ENCODE measurements around the gene ZNF446.
A peak's percentile ranks its signal among the peaks of the same experiment; 100 is the strongest.

Gene ZNF446

DNA sequence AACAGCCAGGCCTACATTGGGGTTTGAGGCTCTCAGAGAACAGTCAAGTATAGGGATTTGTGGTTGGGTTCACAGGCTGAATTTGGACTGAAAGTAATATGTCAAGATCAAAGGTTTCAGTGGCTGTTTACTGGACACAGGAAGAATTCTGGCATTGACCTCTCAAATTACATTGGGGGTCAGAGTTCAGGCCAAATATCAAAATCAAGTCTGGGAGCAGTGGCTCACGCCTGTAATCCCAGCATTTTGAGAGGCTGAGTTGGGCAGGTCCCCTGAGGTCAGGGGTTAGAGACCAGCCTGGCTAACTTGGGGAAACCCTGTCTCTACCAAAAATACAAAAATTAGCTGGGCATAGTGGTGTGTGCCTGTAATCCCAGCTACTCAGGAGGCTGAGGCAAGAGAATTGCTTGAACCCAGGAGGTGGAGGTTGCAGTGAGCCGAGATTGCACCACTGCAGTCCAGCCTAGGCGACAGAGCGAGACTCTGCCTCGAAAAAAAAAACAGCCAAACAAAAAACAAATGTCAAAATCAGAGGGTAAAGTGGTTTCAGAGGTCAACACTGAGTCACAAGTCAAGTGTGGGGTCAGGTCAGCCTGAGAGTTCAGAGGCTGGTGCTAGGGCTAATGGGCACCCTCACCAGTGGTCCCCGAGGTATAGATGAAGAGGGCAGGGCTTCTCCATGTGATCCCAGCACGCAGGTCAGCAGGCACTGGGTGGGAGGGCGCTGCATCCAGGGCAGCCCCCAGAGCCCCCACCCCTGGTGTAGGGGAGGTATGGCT, 34.1 kb downstream of the ZNF446 start:
- Histone ChIP-seq H3K9ac (ENCODE audit: low read depth, low read length) (no peak overlapping the region), H3K9me3 (replicated peaks; ENCODE audit: low read length) (no peaks in the 10 kb centered on the region), H3K36me3 (ENCODE audit: insufficient read depth, low read length) (peaks cover 7% of the 10 kb centered on the region), H3K27me3 (ENCODE audit: control insufficient read depth, insufficient read depth, low read length) (no peaks in the 10 kb centered on the region), H3K4me1 (ENCODE audit: control insufficient read depth, insufficient read depth, low read length) (no peaks in the 10 kb centered on the region), H3K4me3 (ENCODE audit: low read length) (no peak overlapping the region), H3K4me2 (ENCODE audit: low read length) (no peak overlapping the region)

DNA sequence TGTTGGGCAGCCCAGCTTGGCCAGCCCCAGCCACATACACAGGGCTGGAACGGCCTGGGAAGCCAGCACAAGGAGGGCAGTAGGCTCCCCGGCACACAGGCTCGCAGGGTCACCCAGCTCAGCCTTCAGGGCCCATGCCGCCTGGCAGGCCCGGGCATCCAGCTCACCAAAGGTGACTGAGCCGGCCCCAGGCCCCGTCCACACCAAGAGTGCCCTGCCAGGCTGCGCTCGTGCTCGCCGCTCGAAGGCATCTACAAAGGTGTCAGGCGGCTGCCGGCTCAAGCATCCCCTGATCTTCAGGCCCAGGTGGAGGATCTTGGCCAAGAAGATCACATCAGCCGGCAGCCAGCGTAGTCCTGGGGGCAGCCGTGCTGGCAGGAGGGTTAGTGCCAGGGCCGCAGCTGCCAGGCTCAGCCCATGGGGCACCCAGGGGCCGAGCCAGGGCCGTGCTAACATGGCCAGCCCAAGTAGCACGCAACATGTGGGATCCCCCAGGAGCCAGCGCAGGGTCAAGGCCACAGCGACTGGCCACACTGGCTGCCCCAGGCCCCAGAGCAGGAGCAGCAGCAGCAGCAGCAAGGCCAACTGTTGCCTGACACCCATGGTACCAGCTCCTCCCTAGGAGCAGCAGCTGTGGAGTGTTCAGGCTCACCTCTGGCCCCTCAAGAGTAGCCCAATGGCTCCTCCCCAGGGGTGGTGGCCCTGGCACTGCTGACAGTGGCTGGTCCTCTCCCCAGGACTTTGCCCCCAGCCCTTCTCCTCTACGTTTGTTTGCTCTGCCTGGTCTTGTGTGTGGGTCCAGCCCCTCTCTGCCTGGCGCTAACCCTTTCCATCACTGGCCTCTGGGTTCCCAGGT, 35.4 kb downstream of the ZNF446 start, which contains the start of gene SLC27A5:
Gene SLC27A5, minus strand, starts transcription at position 640 of the 856 bp plus-strand sequence. Its CDS starts 37 bp downstream, at position 603.
- peaks cover 18% of the 10 kb centered on the region for H3K36me3 ChIP-seq (ENCODE audit: insufficient read depth, low read length)
- H3K4me1 ChIP-seq (ENCODE audit: control insufficient read depth, insufficient read depth, low read length) = no peaks in the 10 kb centered on the region
- no peak within 1 kb of the TSS for H3K9ac ChIP-seq (ENCODE audit: low read depth, low read length)
- H3K9me3 ChIP-seq (replicated peaks; ENCODE audit: low read length) = no peaks in the 10 kb centered on the region
- H3K4me2 ChIP-seq (ENCODE audit: low read length) = no peak within 1 kb of the TSS
- H3K4me3 ChIP-seq (ENCODE audit: low read length) = no peak within 1 kb of the TSS
- H3K27me3 ChIP-seq (ENCODE audit: control insufficient read depth, insufficient read depth, low read length) = no peaks in the 10 kb centered on the region

DNA sequence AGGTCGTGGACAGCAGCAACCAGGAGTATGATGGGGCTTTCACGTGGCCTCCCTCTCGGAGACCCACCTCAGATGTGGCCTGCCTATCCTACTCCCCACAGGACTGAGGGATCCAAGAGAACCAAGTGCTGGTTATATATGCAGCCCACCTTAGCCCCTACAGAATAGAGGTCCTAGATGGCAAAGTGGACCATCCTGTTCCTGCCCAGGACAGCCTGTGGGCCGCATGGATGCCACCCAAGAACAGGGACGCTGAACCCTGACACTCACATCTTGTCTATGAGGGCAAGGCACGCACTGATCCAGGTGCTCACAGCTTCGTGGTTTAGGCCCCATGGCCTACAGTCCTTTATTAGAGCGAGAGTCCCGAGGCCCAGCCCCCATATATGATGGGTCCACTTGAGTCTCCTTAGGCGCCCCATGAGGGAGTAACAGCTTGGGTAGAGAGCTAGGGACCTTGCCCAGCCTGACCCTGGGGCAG, 37.1 kb downstream of the ZNF446 start:
- peaks cover 10% of the 10 kb centered on the region for H3K4me1 ChIP-seq (ENCODE audit: control insufficient read depth, insufficient read depth, low read length)
- H3K27me3 ChIP-seq (ENCODE audit: control insufficient read depth, insufficient read depth, low read length) = no peaks in the 10 kb centered on the region
- peaks cover 26% of the 10 kb centered on the region for H3K36me3 ChIP-seq (ENCODE audit: insufficient read depth, low read length)
- no peak overlapping the region for H3K9ac ChIP-seq (ENCODE audit: low read depth, low read length)
- no peaks in the 10 kb centered on the region for H3K9me3 ChIP-seq (replicated peaks; ENCODE audit: low read length)
- H3K4me2 ChIP-seq (ENCODE audit: low read length) = no peak overlapping the region
- no peak overlapping the region for H3K4me3 ChIP-seq (ENCODE audit: low read length)

DNA sequence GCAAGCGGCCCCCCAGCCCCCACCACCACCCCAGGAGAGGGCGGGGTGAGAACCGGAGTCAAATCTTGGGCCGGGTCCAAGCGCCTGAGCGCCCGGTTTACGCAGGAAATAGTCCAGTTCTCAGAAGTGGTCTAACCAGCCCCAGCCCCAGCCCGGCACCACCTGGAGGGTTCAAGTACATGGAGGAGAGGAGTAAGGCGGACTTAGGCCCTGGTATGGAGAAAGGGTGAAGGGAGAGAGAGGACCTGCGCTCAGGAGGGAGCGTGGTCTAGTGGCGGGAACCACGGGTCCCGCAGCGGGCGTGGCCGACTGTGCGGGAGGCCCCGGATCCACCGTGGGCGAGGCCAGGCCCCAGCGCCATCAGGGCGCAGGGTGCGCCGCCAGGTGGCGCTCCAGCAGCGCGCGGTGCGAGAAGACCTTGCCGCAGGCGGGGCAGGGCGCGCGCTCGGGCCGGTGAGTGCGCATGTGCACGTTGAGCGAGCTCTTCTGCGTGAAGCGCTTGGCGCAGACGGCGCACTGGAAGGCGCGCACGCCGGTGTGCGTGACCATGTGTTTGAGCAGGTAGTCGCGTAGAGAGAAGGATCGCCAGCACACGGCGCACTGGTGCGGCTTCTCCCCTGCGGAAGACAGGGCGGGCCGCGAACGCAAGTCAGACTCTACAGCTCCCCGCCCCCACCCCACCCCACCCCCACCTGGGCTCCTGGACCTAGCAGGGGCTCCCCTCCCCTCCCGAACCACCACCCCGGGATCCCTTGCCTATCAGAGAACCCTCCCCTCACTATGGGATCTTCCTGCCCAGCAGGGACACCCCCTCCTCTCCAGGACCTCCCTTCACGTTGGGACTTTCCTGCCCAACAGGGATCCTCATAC, 37.8 kb downstream of the ZNF446 start:
- H3K9me3 ChIP-seq (replicated peaks; ENCODE audit: low read length) = no peaks in the 10 kb centered on the region
- H3K4me1 ChIP-seq (ENCODE audit: control insufficient read depth, insufficient read depth, low read length) = peaks cover 12% of the 10 kb centered on the region
- H3K36me3 ChIP-seq (ENCODE audit: insufficient read depth, low read length) = peaks cover 26% of the 10 kb centered on the region
- H3K4me3 ChIP-seq (ENCODE audit: low read length) = no peak overlapping the region
- no peak overlapping the region for H3K9ac ChIP-seq (ENCODE audit: low read depth, low read length)
- H3K27me3 ChIP-seq (ENCODE audit: control insufficient read depth, insufficient read depth, low read length) = no peaks in the 10 kb centered on the region
- H3K4me2 ChIP-seq (ENCODE audit: low read length) = peak overlapping the region; percentile 28

DNA sequence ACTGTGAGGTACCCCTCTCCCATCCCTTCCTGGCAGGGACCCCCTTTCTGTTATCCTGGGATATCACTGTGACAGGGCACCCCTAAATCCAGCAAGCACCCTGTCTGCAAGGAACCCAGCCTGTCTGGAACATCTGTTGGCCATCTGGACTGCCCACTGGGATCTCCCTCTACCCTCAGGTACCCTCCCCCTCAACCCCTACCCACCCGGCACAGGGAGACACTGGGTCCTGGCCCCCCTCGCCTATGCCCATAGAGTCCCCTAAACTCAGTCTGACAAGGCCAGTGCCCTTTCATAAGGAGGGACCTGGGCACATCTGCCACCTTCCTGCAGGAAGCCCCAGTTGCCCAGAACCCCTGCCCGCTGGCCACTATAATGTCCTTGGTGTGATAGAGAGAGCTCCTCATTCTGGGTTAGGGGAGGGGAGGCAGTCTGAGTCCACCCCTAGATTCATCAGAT, 38.4 kb downstream of the ZNF446 start:
- Histone ChIP-seq H3K4me3 (ENCODE audit: low read length) (no peak overlapping the region), H3K4me1 (ENCODE audit: control insufficient read depth, insufficient read depth, low read length) (peaks cover 12% of the 10 kb centered on the region), H3K4me2 (ENCODE audit: low read length) (peak overlapping the region; percentile 28), H3K36me3 (ENCODE audit: insufficient read depth, low read length) (peaks cover 26% of the 10 kb centered on the region), H3K27me3 (ENCODE audit: control insufficient read depth, insufficient read depth, low read length) (no peaks in the 10 kb centered on the region), H3K9ac (ENCODE audit: low read depth, low read length) (no peak overlapping the region), H3K9me3 (replicated peaks; ENCODE audit: low read length) (no peaks in the 10 kb centered on the region)

DNA sequence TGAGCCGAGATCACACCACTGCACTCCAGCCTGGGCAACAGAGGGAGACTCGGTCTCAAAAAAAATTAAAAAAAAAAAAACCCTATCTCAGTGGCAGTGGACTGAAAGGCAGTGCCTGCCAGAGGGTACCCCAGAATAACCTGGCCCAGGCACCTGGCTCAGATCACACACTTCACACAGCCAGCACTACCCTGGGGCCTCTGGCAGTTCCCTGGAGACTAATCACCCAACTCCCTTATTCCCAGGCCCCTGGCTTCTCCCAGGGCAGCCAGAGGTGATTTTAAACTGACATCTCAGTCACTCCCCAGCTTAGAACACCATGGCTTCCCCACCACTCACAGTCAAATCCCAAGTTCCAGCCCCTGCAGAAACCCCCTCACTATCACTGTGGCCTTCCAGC, 39.1 kb downstream of the ZNF446 start:
- H3K9ac ChIP-seq (ENCODE audit: low read depth, low read length) = no peak overlapping the region
- peaks cover 12% of the 10 kb centered on the region for H3K4me1 ChIP-seq (ENCODE audit: control insufficient read depth, insufficient read depth, low read length)
- H3K36me3 ChIP-seq (ENCODE audit: insufficient read depth, low read length) = peaks cover 26% of the 10 kb centered on the region
- H3K27me3 ChIP-seq (ENCODE audit: control insufficient read depth, insufficient read depth, low read length) = no peaks in the 10 kb centered on the region
- no peaks in the 10 kb centered on the region for H3K9me3 ChIP-seq (replicated peaks; ENCODE audit: low read length)
- no peak overlapping the region for H3K4me3 ChIP-seq (ENCODE audit: low read length)
- H3K4me2 ChIP-seq (ENCODE audit: low read length) = no peak overlapping the region

DNA sequence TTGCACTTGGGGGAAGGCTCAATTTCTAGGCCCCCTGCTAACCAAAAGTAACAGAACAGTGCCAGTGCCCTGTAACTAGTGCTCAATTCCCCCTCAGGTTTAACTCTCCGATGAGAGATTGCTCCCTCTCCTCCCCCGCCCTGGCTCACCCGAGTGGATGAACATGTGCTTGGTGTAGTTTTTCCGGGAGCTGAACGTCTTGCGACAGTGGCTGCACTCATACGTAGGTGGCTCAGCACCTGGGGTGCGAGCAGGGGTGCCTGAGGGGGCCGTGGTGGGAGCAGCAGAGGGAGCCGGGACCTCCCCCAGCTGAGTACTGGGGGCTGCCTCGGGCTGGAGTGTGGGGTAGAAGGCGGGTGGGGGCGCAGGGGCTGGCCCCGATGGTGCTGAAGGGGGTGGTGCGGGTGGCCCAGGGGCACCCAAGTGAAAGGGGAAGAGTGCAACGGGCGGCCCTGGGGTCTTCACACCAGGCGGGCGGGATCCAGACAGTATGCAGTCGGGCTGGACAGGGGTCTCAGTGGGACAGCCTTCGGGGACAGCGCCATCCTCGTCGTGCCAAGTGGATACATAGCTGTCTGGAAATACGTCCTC, 40.2 kb downstream of the ZNF446 start:
- H3K4me2 ChIP-seq (ENCODE audit: low read length) = no peak overlapping the region
- H3K27me3 ChIP-seq (ENCODE audit: control insufficient read depth, insufficient read depth, low read length) = no peaks in the 10 kb centered on the region
- H3K9me3 ChIP-seq (replicated peaks; ENCODE audit: low read length) = no peaks in the 10 kb centered on the region
- no peak overlapping the region for H3K4me3 ChIP-seq (ENCODE audit: low read length)
- H3K4me1 ChIP-seq (ENCODE audit: control insufficient read depth, insufficient read depth, low read length) = peaks cover 12% of the 10 kb centered on the region
- H3K36me3 ChIP-seq (ENCODE audit: insufficient read depth, low read length) = peaks cover 26% of the 10 kb centered on the region
- H3K9ac ChIP-seq (ENCODE audit: low read depth, low read length) = no peak overlapping the region

DNA sequence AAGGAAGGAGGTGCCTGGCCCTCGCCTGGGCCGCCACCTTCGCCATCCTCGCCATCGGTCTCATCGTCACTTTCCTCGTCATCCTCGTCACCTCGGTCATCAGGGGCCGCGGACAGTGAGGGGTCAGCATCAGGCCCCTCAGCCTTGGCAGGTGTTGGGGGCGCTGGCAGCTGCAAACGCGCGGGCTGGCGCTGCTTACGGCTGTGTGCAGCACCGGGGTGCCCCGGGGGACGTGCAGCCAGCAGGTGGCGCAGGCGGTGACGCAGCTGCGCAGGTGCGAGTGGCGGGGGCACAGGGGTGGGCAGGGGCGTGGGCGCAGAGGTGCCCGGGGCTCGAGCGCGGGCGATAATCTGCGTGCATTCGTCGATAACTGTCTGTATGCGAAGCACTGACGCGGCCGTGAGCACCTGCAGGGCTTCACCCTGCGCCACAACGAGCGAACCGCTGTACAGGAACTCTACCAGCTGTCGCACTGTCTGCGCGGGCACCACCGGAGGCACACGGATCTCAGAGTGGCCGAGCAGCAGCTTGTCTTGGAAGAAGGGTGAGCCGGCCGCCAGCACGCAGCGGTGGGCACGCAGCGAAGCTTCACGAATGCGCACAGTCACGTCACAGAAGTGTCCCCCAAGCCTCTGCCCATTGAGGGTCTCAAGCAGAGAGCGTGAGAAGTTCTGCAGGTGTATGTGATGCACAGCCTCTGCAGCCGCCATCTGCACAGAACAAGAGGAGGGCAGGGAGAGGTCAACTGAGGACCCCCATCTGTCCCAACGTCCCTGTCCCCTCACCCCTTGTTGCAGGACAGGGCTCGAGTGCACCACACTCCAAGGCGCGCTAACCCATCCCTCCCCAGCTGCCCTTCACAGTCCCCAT, 41.0 kb downstream of the ZNF446 start:
- no peak overlapping the region for H3K9ac ChIP-seq (ENCODE audit: low read depth, low read length)
- no peak overlapping the region for H3K4me3 ChIP-seq (ENCODE audit: low read length)
- peaks cover 26% of the 10 kb centered on the region for H3K36me3 ChIP-seq (ENCODE audit: insufficient read depth, low read length)
- H3K27me3 ChIP-seq (ENCODE audit: control insufficient read depth, insufficient read depth, low read length) = no peaks in the 10 kb centered on the region
- H3K4me2 ChIP-seq (ENCODE audit: low read length) = peak overlapping the region; percentile 100
- no peaks in the 10 kb centered on the region for H3K9me3 ChIP-seq (replicated peaks; ENCODE audit: low read length)
- peaks cover 12% of the 10 kb centered on the region for H3K4me1 ChIP-seq (ENCODE audit: control insufficient read depth, insufficient read depth, low read length)

DNA sequence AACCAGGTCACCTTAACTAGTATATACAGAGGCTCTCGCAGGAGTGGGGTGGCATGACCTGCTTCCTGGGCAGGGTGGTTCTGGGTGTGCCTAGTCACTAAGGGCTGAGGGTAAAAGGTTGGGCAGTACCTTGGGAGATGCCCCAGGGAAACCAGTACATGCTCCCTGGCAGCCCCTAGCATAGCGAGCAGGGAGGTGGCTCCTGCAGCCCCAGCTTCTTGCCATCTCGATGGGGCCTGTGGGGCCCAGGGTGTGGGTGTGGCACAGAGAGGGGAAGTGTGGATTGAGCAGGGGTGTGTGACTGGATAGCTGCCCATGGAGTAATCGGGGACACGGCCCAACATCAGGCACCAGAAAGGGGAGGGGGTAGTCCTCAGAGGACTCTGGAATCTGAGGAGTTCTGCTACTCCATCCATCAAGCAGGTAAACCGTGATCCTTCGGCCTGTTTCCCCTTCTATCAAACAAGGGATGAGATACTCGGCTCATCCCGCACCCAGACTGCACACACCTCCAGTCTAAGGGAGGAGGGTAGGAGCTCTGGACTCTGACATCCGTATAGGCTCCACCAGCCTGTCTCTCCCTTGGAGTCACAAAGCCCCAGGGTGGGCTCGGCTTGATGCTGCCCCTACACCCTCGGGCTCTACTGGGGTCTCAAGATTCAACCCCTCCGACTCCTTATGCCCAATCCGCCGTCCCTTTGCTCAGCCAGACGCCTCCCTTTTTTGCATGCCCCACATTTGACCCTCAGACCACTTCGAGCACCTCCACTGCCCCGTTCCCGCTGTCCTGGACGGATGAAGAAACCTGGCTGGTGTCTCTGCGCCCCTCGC, 42.3 kb downstream of the ZNF446 start:
- H3K4me3 ChIP-seq (ENCODE audit: low read length) = peak overlapping the region; percentile 88
- H3K4me1 ChIP-seq (ENCODE audit: control insufficient read depth, insufficient read depth, low read length) = peaks cover 12% of the 10 kb centered on the region
- peak overlapping the region; percentile 100 for H3K4me2 ChIP-seq (ENCODE audit: low read length)
- peaks cover 20% of the 10 kb centered on the region for H3K36me3 ChIP-seq (ENCODE audit: insufficient read depth, low read length)
- H3K9me3 ChIP-seq (replicated peaks; ENCODE audit: low read length) = no peaks in the 10 kb centered on the region
- H3K9ac ChIP-seq (ENCODE audit: low read depth, low read length) = peak overlapping the region; percentile 100
- H3K27me3 ChIP-seq (ENCODE audit: control insufficient read depth, insufficient read depth, low read length) = no peaks in the 10 kb centered on the region

Data from skeletal muscle satellite cell (primary cell).